BJ (cell line): Measurements from ENCODE around the gene SERPINH1. TPM values are rescaled to one million over a fixed set of nuclear protein-coding genes. Genes with fewer than 3 reads are reported as not detected.

Experiments used
- CTCF ChIA-PET: fragments of 350-600 bp; formaldehyde crosslinking; extraction: SDS; loops from one replicate; lab custom pipeline; 2021; ENCODE audit warnings: antibody characterized with exemption, inconsistent platforms; lab: Yijun Ruan, JAX
- POLR2A ChIA-PET: fragments of 300-600 bp; sonication (Branson Sonifier 250); formaldehyde crosslinking; extraction: SDS; loops from one replicate; lab custom pipeline; 2021; ENCODE audit warnings: antibody characterized with exemption; lab: Charles Lee
- DNase-seq: peaks from one replicate; pipeline ENCODE4 v3.0.0-alpha.2; 2011; ENCODE audit warnings: low read depth
- H3K27me3 ChIP-seq: 2 replicates; pipeline ENCODE4 v1.6.0; 2011; ENCODE audit warnings: low read length; ENCODE audit not compliant: control insufficient read depth, insufficient read depth
- H3K36me3 ChIP-seq: 2 replicates; pipeline ENCODE4 v1.5.1; 2011; ENCODE audit warnings: low read length; ENCODE audit not compliant: control insufficient read depth, insufficient read depth
- H3K4me3 ChIP-seq: 2 replicates; pipeline ENCODE4 v1.5.1; 2011; ENCODE audit warnings: low read depth, mild to moderate bottlenecking, control low read depth, low read length
- polyA plus RNA-seq: library from polyadenylated mRNA; depleted of rRNA; stranded (reverse); fragments of >200 nt; gene quantifications from 2 replicates; pipeline ENCODE4 v1.2.3, GENCODE V29; 2011
- TF ChIP-seq, protein P1 (sequence below): IDR thresholded peaks from 2 replicates; pipeline ENCODE4 v1.5.1; 2011; ENCODE audit warnings: low read depth, mild to moderate bottlenecking, control low read depth, inconsistent platforms, low read length, moderate library complexity; ENCODE audit not compliant: insufficient read depth

Gene SERPINH1
- polyA plus RNA-seq, 1 experiment, result 1,604 TPM

DNA sequence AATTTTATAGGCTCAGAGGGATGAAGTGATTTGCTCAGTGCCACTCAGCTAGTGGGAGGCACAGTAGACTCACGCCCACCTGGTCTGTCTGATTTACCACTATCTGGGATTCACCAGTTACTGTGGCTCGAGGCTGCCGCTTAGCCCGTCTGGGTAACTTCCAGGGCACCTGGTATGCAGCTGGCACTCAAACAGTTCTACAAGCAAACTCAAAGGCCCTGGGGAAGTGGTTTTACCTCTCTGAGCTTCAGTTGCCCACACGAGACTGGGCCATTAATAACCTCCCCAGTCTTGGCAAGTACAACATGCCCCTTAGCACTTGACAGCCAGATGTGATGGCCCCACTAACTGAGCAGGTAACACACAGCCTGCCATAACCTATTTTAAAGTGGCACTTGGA is 38.9 kb upstream of the SERPINH1 start:
- no peak for DNase-seq
- Histone ChIP-seq H3K27me3 (peaks cover 8% of the 10 kb centered on the region; the same call in 1 of the 2 replicates), H3K4me3 (no peak overlapping the region), H3K36me3 (no peaks in the 10 kb centered on the region; the same call in 1 of the 2 replicates)
- CTCF ChIA-PET, result interaction anchor here (0.6 to 2.1 kb wide), 7 partner anchors 8 to 116 kb away, joined by 3 to 9 read pairs (median 5); no protein-coding TSS in a partner anchor
- POLR2A ChIA-PET, result no interaction called here
- TF ChIP-seq, protein P1, sequence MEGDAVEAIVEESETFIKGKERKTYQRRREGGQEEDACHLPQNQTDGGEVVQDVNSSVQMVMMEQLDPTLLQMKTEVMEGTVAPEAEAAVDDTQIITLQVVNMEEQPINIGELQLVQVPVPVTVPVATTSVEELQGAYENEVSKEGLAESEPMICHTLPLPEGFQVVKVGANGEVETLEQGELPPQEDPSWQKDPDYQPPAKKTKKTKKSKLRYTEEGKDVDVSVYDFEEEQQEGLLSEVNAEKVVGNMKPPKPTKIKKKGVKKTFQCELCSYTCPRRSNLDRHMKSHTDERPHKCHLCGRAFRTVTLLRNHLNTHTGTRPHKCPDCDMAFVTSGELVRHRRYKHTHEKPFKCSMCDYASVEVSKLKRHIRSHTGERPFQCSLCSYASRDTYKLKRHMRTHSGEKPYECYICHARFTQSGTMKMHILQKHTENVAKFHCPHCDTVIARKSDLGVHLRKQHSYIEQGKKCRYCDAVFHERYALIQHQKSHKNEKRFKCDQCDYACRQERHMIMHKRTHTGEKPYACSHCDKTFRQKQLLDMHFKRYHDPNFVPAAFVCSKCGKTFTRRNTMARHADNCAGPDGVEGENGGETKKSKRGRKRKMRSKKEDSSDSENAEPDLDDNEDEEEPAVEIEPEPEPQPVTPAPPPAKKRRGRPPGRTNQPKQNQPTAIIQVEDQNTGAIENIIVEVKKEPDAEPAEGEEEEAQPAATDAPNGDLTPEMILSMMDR, result no peak

DNA sequence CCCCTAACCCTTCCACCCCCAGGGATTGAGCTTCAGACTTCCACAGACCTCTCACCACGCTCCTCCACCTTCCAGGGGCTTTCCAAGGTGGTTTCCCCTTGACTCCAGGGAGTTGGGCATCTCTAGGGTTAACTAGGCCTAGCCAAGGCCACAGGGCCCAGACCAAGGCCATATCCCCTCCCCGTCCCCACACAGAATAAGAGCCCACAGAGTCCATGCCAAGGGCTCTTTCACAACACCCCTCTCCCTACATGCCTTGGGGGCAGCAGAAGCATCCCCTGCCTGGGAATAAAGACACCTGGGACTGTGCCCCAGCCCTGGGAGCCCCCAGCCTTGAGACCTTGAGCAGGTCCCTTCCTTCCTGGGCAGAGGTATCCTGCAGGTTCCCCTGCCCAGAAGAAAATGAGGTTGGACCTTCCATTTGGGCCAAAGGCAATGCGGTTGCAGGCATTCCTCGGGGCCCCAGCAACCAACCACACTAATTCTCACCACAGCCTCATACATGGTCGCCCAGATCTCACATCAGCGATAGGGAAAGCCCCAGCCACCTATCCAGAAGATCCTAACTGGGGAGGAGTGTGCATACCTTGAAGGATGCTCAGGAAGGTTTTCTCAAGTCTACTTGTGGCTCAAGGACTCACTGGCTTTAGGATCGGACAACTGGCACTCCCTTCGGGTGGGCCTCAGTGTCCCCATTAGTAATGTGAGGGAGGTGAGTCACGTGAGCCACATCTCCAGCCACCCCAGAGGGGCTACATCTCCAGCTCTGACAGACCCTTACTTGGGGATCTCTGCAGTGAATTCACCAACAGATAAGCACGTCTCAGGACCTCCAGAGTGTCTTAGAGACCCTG is 38.0 kb upstream of the SERPINH1 start:
- DNase-seq, result no peak
- H3K36me3 ChIP-seq, result no peaks in the 10 kb centered on the region; the same call in 1 of the 2 replicates
- peaks cover 11% of the 10 kb centered on the region; the same call in 1 of the 2 replicates for H3K27me3 ChIP-seq
- CTCF ChIA-PET, result interaction anchor here (0.6 to 2.7 kb wide), 5 partner anchors 74 to 116 kb away, joined by 3 to 25 read pairs (median 9); no protein-coding TSS in a partner anchor
- H3K4me3 ChIP-seq, result peak overlapping the region; percentile 89
- TF ChIP-seq, protein P1, result no peak
- POLR2A ChIA-PET, result no interaction called here

DNA sequence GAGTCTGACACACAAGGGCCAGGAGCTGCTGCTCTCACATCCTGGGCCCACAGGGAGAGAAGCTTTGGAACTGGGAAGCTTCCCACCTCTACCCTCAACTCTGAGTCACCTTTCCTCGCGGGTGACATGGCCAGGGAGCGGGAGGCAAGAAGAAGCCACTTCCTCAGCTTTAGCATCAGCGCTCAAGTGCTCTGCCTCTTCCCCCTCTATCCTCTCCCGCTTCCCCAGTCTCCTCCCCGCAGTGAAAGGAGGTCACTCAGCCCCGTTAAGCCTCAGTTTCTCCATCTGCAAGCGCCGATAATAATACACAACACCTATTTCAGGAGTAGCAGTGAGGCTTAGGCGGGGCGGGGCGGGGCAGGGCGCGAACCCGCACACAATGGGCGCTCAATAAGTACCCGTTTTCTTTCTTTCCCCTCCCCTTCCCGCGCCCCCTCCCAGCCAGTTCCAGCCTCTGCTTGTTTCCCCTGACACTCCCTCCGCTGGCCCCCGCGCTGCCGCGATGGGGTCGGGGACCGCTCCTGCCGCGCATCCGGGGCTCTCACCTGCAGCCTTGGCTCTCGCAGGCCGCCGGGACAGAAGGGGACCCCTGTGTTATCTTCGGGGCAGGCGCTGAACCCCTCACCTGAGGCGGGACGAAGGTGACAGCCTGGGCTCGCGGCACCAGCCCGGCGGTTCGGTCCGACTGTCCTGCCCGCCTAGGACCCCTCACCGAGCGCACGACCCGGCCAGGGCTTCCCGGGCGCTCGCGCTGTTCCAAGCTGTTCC is 37.2 kb upstream of the SERPINH1 start:
- Histone ChIP-seq H3K4me3 (peak overlapping the region; percentile 89), H3K27me3 (peaks cover 15% of the 10 kb centered on the region; the same call in 1 of the 2 replicates), H3K36me3 (no peaks in the 10 kb centered on the region; the same call in 1 of the 2 replicates)
- CTCF ChIA-PET, result interaction anchor here (0.6 to 2.7 kb wide), 10 partner anchors 25 to 136 kb away, joined by 3 to 25 read pairs (median 4); no protein-coding TSS in a partner anchor
- DNase-seq, result no peak
- TF ChIP-seq, protein P1, result no peak
- POLR2A ChIA-PET, result no interaction called here

DNA sequence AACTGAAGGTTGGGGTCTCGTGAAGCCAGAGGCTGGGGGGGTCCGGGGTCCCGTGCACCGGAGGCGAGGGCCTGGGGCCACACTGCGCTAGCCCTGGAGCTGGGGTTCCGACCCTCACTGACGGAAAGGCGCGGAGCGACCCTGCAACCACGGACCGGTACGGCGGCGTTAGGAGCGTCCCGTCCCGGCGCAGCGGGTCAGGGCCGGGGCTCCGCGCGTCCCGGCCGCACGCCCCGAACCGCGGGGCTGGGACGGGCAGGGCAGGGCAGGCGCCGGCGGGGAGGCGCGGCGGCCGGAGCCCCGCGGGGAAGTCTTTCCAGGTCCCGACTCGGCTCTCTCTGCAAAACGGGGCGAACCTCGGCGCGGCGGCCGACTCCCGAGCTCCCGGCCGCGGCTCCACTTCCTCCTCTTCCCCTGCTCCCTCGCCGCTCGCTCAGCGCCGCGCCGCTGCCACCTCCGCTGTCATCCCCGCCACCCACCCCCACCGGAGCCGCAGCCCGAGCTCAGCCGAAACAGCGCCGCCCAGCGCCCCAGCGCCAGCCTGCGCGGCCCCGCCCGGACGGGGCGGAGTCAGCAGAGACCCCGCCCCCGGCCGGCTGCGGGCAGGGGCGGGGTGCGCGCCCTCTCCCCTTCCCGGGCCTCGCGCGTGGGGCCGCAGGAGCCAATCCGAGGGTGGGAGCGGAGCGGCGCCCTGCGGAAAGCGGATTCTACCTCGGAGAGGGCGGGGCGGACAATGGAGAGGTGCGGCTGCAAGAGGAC is 36.4 kb upstream of the SERPINH1 start, which contains the start of gene GDPD5:
Gene GDPD5, minus strand, starts transcription at position 509 of the 759 bp plus-strand sequence. CDS start 48,206 bp downstream, outside the sequence.
- no peak for DNase-seq
- Histone ChIP-seq H3K27me3 (peaks cover 15% of the 10 kb centered on the region; the same call in 1 of the 2 replicates), H3K4me3 (peak within 1 kb of the TSS; percentile 89), H3K36me3 (no peaks in the 10 kb centered on the region; the same call in 1 of the 2 replicates)
- POLR2A ChIA-PET, result interaction anchor here (0.6 kb wide), 2 partner anchors 27 to 51 kb away, joined by 6 to 12 read pairs; no protein-coding TSS in a partner anchor
- TF ChIP-seq, protein P1, result peak; percentile 27; the same call in 1 of the 2 replicates
- CTCF ChIA-PET, result interaction anchor here (0.7 to 2.7 kb wide), 11 partner anchors 24 to 137 kb away, joined by 3 to 25 read pairs (median 3); no protein-coding TSS in a partner anchor
